Keratinocyte (primary cell): Measurements from ENCODE around the gene PTPRN2.

ENCODE experiments used
- EZH2 ChIP-seq: IDR thresholded peaks from one replicate; pipeline ENCODE4 v1.6.1; 2012; ENCODE audit warnings: inconsistent platforms, mild to moderate bottlenecking, low read length, moderate library complexity
- TF ChIP-seq, protein P1 (sequence below), 3 experiments: IDR thresholded peaks in 1 of 3; conservative IDR thresholded peaks in 1 of 3; optimal IDR thresholded peaks in 1 of 3; 2 replicates in 2 of 3; 3 replicates in 1 of 3; pipeline versions ENCODE3 to v1.5.1; 2011; ENCODE audit warnings: low read length in 3 of 3, mild to moderate bottlenecking in 3 of 3, moderate library complexity in 2 of 3, control low read depth in 1 of 3, inconsistent platforms in 1 of 3; ENCODE audit not compliant: insufficient read depth in 2 of 3; ENCODE audit errors: extremely low read depth in 1 of 3

GRCh38 chr7:157538735-157539134 lies 1048.9 kb downstream of the PTPRN2 start:
- TF ChIP-seq, protein P1, sequence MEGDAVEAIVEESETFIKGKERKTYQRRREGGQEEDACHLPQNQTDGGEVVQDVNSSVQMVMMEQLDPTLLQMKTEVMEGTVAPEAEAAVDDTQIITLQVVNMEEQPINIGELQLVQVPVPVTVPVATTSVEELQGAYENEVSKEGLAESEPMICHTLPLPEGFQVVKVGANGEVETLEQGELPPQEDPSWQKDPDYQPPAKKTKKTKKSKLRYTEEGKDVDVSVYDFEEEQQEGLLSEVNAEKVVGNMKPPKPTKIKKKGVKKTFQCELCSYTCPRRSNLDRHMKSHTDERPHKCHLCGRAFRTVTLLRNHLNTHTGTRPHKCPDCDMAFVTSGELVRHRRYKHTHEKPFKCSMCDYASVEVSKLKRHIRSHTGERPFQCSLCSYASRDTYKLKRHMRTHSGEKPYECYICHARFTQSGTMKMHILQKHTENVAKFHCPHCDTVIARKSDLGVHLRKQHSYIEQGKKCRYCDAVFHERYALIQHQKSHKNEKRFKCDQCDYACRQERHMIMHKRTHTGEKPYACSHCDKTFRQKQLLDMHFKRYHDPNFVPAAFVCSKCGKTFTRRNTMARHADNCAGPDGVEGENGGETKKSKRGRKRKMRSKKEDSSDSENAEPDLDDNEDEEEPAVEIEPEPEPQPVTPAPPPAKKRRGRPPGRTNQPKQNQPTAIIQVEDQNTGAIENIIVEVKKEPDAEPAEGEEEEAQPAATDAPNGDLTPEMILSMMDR (optimal IDR thresholded peaks at IDR 0.05 in 1 of 3, IDR thresholded peaks at IDR 0.05 in 1 of 3, conservative IDR thresholded peaks at IDR 0.05 in 1 of 3; ENCODE audit: extremely low read depth in 1 of 3, insufficient read depth in 2 of 3, low read length in 3 of 3): no peak
- no peak for TF ChIP-seq EZH2
